Hematopoietic multipotent progenitor cell treated with erythropoietin and hydrocortisone succinate and interleukin-3 and kit ligand, for 4 days (in vitro differentiated cells): ENCODE results near the gene KANSL1.
"Not testable (repeated sequence)": the region's sequence is repeated elsewhere in the genome, so short reads cannot be mapped to it uniquely, and the experiment has no call there.

Source experiments
- DNase-seq: peaks from one replicate; pipeline ENCODE4 v3.0.0-alpha.2; 2015

The KANSL1 gene

GRCh38 chr17:46135126-46135812 is 58.0 kb downstream of the KANSL1 start:
- peak; percentile 33 for DNase-seq

GRCh38 chr17:46129302-46129701 is 63.9 kb downstream of the KANSL1 start:
- DNase-seq, result no peak

- no peak for DNase-seq
Observed at GRCh38 chr17:46128453-46128852, 64.8 kb downstream of the KANSL1 start.

GRCh38 chr17:46127524-46127923 is 65.7 kb downstream of the KANSL1 start:
- no peak for DNase-seq

GRCh38 chr17:46126840-46127239 is 66.4 kb downstream of the KANSL1 start:
- no peak for DNase-seq

GRCh38 chr17:46125831-46126230 is 67.4 kb downstream of the KANSL1 start:
- no peak for DNase-seq

- DNase-seq, result peak; percentile 36
Observed at GRCh38 chr17:46124695-46125592, 68.3 kb downstream of the KANSL1 start.

- DNase-seq, result no peak
Observed at GRCh38 chr17:46123607-46124006, 69.6 kb downstream of the KANSL1 start.

GRCh38 chr17:46122486-46122871 is 70.8 kb downstream of the KANSL1 start:
- no peak for DNase-seq

- no peak for DNase-seq
Observed at GRCh38 chr17:46121841-46122485, 71.3 kb downstream of the KANSL1 start.

GRCh38 chr17:46121165-46121764 is 72.0 kb downstream of the KANSL1 start:
- DNase-seq, result no peak

- DNase-seq, result no peak
Observed at GRCh38 chr17:46120537-46120936, 72.7 kb downstream of the KANSL1 start.

- no peak for DNase-seq
Observed at GRCh38 chr17:46120078-46120477, 73.2 kb downstream of the KANSL1 start.

GRCh38 chr17:46118964-46119363 is 74.3 kb downstream of the KANSL1 start:
- DNase-seq, result no peak

- DNase-seq, result no peak
Observed at GRCh38 chr17:46117850-46118696, 75.2 kb downstream of the KANSL1 start.

GRCh38 chr17:46117117-46117516 is 76.1 kb downstream of the KANSL1 start:
- DNase-seq, result no peak

- peak; percentile 53 for DNase-seq
Observed at GRCh38 chr17:46115699-46116098, 77.5 kb downstream of the KANSL1 start.

GRCh38 chr17:46111236-46111635 is 82.0 kb downstream of the KANSL1 start:
- not testable (repeated sequence) for DNase-seq

GRCh38 chr17:46110219-46110618 is 83.0 kb downstream of the KANSL1 start:
- no peak for DNase-seq

- no peak for DNase-seq
Observed at GRCh38 chr17:46109603-46110189, 83.5 kb downstream of the KANSL1 start.

GRCh38 chr17:46108550-46109110 is 84.6 kb downstream of the KANSL1 start:
- DNase-seq, result peak; percentile 33

GRCh38 chr17:46108120-46108519 is 85.1 kb downstream of the KANSL1 start:
- no peak for DNase-seq
